Motor neuron (in vitro differentiated cells): ENCODE measurements around the gene GPR137B. TPM values are rescaled to one million over a fixed set of nuclear protein-coding genes. Genes with fewer than 3 reads are reported as not detected.
A peak's percentile ranks its signal among the peaks of the same experiment; 100 is the strongest.

Source experiments
- ATAC-seq, 8 experiments: fragments of 200-7000 bp; cut with Tn5 transposase; replicated peaks in 6 of 8; 2 replicates each; pipeline ENCODE4 v1.8.0; 2021; ENCODE audit warnings: mild to moderate bottlenecking in 8 of 8, moderate library complexity in 8 of 8
- H3K27ac ChIP-seq, 2 donors: fragments of 250-450 bp; sonication (Bioruptor Pico); 2 replicates each; pipeline ENCODE4 v1.9.0; 2021; ENCODE audit warnings: antibody characterized with exemption in 2 of 2, mild to moderate bottlenecking in 2 of 2, moderate library complexity in 1 of 2
- H3K4me1 ChIP-seq, 2 donors: fragments of 250-450 bp; sonication (Bioruptor Pico); replicated peaks in 1 of 2; 2 replicates each; pipeline ENCODE4 v1.6.1; 2021; ENCODE audit warnings: antibody characterized with exemption in 2 of 2, mild to moderate bottlenecking in 2 of 2, moderate library complexity in 1 of 2
- H3K4me3 ChIP-seq, 5 donors: fragments of 250-450 bp; sonication (Bioruptor Pico); 2 replicates each; pipeline ENCODE4 v1.9.0; 2021; ENCODE audit warnings: antibody characterized with exemption in 5 of 5, mild to moderate bottlenecking in 5 of 5, moderate library complexity in 4 of 5
- WGBS, 10 experiments: fragments of 450-650 bp; shearing (Covaris generic); methylation state at CpG; one replicate each; pipeline ENCODE4 v1.0.0; 2022; 5-methylcytosine and 5-hydroxymethylcytosine counted together
- in situ Hi-C, 9 experiments: fragments of 400-800 bp; cut with MboI; loops; one replicate each; pipeline ENCODE4 v1.15.0; 2021; ENCODE audit warnings: low sequenced_read_pairs in 9 of 9, low pct_unique_long_range_greater_than_20kb in 2 of 9; ENCODE audit not compliant: unreplicated experiment in 9 of 9
- total RNA-seq, 8 experiments: library from RNA; unstranded; fragments of 300-600 nt; gene quantifications; 2 replicates each; pipeline versions ENCODE4 v1.2.3 to v1.2.4, GENCODE V29; 2022

The GPR137B gene
- total RNA-seq, 8 experiments from 2014 or later, result 8.6 to 25.0 (median 12.3) TPM

DNA sequence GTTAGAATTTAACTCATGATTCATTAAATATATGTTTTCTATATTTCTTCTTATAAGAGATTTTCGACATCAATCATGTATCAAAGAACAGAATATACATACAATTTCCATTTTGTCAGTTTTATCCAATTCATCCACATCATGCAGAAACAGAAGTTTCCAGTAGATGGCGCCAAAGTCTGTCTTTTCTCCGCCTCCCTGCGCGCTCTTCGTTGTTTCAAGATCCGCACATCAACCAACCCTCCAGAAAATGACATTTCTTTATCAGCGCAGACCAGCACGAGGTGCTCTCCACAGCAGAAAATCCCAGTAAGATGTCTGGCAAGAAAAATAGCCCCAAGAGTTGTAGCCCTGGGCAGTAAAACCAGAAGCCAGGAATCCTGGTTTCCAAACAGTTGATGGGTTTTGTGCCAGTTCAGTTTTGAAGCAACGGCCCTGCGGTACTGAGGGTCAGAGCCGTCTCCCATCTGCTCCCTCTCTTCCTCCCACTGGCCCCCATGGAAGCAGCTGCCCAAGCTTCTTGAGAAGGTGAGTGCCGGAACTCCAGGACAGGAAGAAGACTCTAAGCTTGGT is 38.6 kb upstream of the GPR137B start:
- ATAC-seq, result peak; percentile 2 to 78 (median 60)
- WGBS, 10 experiments, result 0 to 31% (median 8%) methylated on average over 3 to 12 of the region's 13 CpGs
- no peak overlapping the region for H3K4me3 ChIP-seq
- no peak overlapping the region for H3K27ac ChIP-seq
- in situ Hi-C loops, result loop anchor here in 8 of 9 experiments (10.0 to 25.0 kb wide), 4 partner anchors 384 to 1461 kb away; no protein-coding TSS in a partner anchor
- H3K4me1 ChIP-seq, result no peaks in the 10 kb centered on the region

DNA sequence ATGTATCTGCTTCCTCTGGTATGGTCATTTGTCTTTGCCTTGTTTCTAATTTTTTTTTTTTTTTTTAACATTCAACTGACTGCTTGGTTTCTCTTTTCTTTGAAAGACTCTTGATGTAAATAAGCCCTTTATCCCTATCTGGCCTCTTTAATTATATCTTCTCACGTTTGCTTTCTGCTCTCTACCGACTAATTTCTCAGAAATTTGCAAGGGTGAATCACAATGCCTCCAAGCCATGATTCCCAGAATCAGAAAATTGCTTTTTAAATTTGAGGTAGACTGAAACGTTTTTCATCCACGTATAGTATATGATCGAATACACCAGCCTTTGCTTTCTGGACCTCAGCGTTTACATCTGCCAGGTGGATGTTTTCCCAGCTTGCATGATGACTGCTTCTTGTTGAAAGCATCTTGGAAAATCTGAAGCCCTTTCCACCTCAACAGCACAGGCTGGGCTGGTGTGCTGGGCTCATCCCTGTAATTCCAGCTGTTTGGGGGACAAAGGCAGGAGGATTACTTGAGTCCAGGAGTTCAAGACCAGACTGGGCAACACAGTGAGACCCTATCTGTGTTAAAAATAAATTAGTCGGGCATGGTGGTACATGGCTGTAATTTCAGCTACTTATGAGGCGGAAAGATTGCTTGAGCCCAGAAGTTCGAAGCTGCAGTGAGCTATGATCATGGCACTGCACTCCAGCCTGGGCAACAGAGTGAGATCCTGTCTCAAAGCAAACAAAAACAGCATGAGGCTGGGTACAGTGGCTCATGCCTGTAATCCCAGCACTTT is 35.0 kb upstream of the GPR137B start:
- Histone ChIP-seq H3K4me3 (no peak overlapping the region), H3K27ac (no peak overlapping the region), H3K4me1 (no peaks in the 10 kb centered on the region)
- in situ Hi-C loops, result loop anchor here in 8 of 9 experiments (10.0 to 25.0 kb wide), 4 partner anchors 380 to 1457 kb away; no protein-coding TSS in a partner anchor
- ATAC-seq, result peak in 2 of 8 experiments; percentile 22 to 39
- 1 to 73% (median 63%) methylated on average over 4 to 9 of the region's 9 CpGs for WGBS, 10 experiments

DNA sequence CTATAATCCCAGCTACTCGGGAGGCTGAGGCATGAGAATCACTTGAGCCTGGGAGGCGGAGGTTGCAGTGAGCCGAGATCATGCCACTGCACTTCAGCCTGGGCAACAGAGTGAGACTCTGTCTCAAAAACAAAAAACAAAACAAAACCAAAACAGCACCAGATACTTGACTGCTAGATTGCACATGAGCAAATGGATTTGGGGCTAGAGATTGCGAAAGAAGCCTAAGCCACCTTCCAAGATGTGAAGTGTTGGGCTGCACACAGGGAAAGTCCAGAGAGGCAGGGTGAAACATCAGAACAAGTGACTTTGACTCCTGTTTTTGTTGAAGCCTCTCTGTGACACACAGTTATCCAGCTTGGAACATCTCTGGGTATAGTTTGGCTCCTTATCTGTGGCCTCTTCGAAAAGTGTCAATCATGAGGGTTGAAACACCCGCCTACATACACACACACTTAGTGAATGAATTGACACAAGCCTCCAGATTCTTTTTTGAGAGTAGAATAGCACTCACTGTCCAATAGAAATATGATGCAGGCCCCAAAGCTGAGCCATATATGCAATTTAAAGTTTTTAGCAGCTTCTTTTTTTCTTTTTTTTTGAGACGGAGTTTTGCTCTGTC is 34.2 kb upstream of the GPR137B start:
- ATAC-seq, result no peak
- 74 to 100% (median 92%) methylated on average over 1 to 7 of the region's 7 CpGs for WGBS, 10 experiments
- no peak overlapping the region for H3K27ac ChIP-seq
- no peaks in the 10 kb centered on the region for H3K4me1 ChIP-seq
- no peak overlapping the region for H3K4me3 ChIP-seq
- in situ Hi-C loops, result loop anchor here in 8 of 9 experiments (10.0 to 25.0 kb wide), 4 partner anchors 379 to 1457 kb away; no protein-coding TSS in a partner anchor

DNA sequence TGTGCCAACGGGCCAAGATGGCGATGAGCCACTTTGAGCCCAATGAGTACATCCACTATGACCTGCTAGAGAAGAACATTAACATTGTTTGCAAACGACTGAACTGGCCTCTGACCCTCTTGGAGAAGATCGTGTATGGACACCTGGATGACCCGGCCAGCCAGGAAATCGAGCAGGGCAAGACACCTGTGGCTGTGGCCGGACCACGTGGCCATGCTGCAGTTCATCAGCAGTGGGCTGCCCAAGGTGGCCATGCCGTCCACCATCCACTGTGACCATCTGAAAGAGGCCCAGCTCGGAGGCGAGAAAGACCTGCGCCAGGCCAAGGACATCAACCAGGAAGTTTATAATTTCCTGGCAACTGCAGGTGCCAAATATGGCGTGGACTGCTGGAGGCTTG is 32.2 kb upstream of the GPR137B start:
- 33 to 100% (median 80%) methylated on average over 1 to 13 of the region's 13 CpGs; no CpG with 5 or more reads in 3 of the 10 experiments for WGBS, 10 experiments

DNA sequence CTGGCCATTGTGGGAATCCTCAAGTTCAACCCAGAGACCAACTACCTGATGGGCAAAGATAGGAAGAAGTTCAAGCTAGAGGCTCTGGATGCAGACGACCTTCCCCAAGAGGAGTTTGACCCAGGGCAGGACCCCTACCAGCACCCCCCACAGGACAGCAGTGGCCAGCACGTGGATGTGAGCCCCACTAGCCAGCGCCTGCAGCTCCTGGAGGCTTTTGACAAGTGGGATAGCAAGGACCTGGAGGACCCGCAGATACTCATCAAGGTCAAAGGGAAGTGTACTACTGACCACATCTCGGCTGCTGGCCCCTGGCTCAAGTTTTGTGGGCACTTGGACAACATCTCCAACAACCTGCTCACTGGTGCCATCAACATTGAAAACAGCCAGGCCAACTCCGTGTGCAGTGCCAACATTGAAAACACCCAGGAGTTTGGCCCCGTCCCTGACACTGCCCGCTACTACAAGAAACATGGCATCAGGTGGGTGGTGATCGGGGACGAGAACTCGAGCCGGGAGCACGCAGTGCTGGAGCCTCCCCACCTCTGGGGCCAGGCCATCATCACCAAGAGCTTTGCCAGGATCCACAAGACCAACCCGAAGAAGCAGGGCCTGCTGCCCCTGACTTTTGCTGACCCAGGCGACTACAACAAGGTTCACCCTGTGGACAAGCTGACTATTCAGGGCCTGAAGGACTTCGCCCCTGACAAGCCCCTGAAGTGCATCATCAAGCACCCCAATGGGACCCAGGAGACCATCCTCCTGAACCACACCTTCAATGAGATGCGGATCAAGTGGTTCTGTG is 30.6 kb upstream of the GPR137B start:
- no peak overlapping the region for H3K4me3 ChIP-seq
- no peaks in the 10 kb centered on the region for H3K4me1 ChIP-seq
- no peak for ATAC-seq
- in situ Hi-C loops, result loop anchor here (10.0 to 25.0 kb wide), 3 partner anchors 373 to 1451 kb away; no protein-coding TSS in a partner anchor
- H3K27ac ChIP-seq, result no peak overlapping the region
- WGBS, 10 experiments, result 40 to 95% (median 70%) methylated on average over 1 to 5 of the region's 17 CpGs; no CpG with 5 or more reads in 5 of the 10 experiments

More for the DNA sequence above, 32.2 kb upstream of the GPR137B start:
- H3K27ac ChIP-seq, result no peak overlapping the region
- H3K4me3 ChIP-seq, result no peak overlapping the region
- H3K4me1 ChIP-seq, result no peaks in the 10 kb centered on the region
- ATAC-seq, result no peak
- in situ Hi-C loops, result loop anchor here (10.0 to 25.0 kb wide), 3 partner anchors 375 to 1452 kb away; no protein-coding TSS in a partner anchor

DNA sequence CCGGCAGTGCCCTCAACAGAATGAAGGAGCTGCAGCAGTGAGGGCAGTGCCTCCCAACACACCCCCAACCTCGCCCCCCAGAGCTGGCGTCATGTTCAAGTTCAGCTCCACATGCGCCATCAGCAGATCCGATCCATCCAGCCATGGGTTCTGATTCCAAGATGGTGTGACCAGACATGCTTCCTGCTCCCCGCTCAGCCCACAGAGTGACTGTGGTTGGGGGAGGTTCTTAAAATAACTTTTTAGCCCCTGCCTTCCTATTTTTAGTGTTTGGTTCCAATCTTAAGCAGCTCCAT is 30.1 kb upstream of the GPR137B start:
- no peaks in the 10 kb centered on the region for H3K4me1 ChIP-seq
- 51 to 94% (median 83%) methylated on average over 1 to 6 of the region's 6 CpGs; no CpG with 5 or more reads in 3 of the 10 experiments for WGBS, 10 experiments
- H3K4me3 ChIP-seq, result no peak overlapping the region
- ATAC-seq, result no peak
- in situ Hi-C loops, result loop anchor here (10.0 to 25.0 kb wide), 3 partner anchors 373 to 1450 kb away; no protein-coding TSS in a partner anchor
- no peak overlapping the region for H3K27ac ChIP-seq

DNA sequence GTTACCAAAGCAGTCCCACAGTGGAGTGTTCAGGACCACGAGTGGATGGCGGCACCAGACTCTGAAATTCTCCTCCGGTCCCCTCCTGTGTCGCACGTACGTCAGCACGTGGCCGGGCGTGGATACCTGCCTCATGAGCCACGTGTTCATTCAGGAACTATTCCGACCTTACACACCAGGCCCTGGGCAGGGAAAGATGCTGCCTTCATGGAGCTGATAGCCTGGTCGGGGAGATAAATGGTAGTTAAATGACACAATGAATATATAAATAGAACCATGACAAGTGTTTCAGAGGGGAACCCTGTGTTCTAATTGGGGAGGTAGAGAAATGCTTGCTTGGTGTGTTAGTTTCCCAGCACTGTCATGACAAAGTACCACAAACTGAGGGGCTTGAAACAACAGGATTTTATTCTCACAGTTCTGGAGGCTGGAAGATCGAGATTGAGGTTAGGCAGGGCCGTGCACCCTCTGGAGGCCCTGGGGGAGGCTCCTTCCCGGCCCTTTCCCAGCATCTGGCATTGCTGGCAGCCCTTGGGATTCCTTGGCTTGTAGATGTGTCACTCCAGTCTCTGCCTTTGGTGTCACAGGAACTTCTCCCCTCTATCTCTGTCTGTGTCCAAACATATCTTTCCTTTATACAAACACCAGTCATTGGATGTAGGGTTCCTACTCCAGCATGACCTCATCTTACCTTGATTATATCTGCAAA is 28.9 kb upstream of the GPR137B start:
- peak in 1 of 8 experiments; percentile 13 for ATAC-seq

DNA sequence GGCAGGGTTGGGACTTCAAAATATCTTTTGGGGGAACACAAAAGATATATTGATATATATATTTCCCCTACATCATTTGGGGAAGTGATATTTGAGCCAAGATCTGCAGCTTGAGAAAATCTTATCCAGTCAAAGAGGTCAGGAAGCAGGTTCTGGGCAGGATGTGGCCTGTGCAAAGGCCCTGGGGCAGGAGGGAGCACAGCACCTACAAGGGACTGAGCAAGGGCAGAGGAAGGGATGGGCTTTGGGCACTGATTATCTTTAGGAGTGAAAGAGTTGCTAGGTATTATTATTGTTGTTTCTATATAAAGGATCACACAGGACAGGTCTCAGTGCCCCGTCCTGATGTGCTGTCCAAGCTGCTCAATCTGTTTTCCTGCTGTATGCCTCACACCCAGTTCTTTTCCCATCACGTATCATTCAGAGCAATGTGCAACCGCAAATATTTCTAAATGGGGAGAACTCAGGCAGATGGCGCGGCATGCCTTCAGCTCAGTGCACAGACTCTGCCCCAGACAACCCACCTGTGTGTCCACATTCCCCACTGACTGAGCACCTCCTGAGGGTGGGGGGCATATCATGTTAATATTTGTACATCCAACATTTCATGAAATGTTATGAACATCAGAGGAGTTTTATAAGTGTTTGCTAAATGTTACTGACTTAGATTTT is 28.1 kb upstream of the GPR137B start:
- H3K4me3 ChIP-seq, result no peak overlapping the region
- WGBS, 10 experiments, result 60 to 100% (median 88%) methylated on average over 1 to 5 of the region's 5 CpGs; no CpG with 5 or more reads in 3 of the 10 experiments
- in situ Hi-C loops, result loop anchor here (10.0 to 25.0 kb wide), 3 partner anchors 371 to 1448 kb away; no protein-coding TSS in a partner anchor
- no peak overlapping the region for H3K27ac ChIP-seq
- H3K4me1 ChIP-seq, result no peaks in the 10 kb centered on the region
- ATAC-seq, result no peak

More for the DNA sequence above, 28.9 kb upstream of the GPR137B start:
- H3K4me3 ChIP-seq, result no peak overlapping the region
- WGBS, 10 experiments, result 47 to 93% (median 72%) methylated on average over 1 to 14 of the region's 15 CpGs
- no peak overlapping the region for H3K27ac ChIP-seq
- H3K4me1 ChIP-seq, result no peaks in the 10 kb centered on the region
- in situ Hi-C loops, result loop anchor here (10.0 to 25.0 kb wide), 3 partner anchors 371 to 1449 kb away; no protein-coding TSS in a partner anchor

DNA sequence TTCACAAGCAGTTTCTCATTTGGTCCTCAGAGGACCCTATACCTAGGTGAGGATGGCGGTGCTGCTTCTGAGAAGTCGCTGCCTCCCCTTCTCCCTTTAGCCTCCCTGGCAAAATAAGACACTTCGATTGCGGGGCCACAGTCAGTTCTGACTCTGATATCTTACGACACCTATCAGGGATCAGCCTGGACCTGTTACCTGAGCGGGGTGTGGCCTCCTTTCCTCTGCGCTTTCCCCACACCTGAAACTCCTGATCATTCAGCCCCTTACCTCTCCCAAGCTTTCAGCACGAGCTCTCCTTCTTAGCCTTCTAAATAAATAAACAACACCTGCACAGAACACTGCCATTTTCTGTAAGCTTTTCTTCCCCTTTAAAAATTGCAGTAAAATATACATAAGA is 24.6 kb upstream of the GPR137B start:
- in situ Hi-C loops, result loop anchor here (10.0 to 25.0 kb wide), 3 partner anchors 367 to 1445 kb away; no protein-coding TSS in a partner anchor
- Histone ChIP-seq H3K27ac (no peak overlapping the region), H3K4me3 (no peak overlapping the region), H3K4me1 (no peaks in the 10 kb centered on the region)
- no peak for ATAC-seq
- 49 to 100% (median 67%) methylated on average over 1 to 8 of the region's 8 CpGs; no CpG with 5 or more reads in 1 of the 10 experiments for WGBS, 10 experiments

DNA sequence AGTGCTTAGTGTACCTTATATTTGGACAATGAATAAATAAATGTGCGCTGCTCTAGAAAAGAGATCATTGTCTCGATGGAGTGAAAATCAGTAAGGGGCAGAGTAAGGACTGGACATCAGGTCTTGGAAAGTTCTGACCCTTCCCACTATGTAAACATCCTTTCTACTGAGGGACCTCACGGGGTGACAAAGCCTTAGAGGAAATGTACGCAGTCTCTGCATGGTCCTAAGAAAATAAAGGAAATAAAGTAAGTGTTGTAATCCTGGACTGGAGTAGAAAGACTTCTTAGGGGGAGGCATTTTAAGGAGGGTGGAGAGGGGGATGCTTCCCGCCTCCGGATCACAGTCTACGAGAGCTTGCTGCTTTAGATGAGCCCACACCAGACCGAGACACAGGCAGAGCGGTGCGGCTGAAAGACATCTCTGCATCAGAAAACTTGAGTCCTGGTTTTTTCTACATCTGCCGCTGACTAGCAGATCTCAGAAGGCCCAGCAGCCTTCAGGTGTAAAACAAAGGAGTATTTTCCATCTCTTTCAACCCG is 22.3 kb upstream of the GPR137B start:
- no peak for ATAC-seq
- in situ Hi-C loops, result loop anchor here (10.0 to 25.0 kb wide), 3 partner anchors 365 to 1442 kb away; no protein-coding TSS in a partner anchor
- 47 to 87% (median 77%) methylated on average over 1 to 12 of the region's 12 CpGs for WGBS, 10 experiments

DNA sequence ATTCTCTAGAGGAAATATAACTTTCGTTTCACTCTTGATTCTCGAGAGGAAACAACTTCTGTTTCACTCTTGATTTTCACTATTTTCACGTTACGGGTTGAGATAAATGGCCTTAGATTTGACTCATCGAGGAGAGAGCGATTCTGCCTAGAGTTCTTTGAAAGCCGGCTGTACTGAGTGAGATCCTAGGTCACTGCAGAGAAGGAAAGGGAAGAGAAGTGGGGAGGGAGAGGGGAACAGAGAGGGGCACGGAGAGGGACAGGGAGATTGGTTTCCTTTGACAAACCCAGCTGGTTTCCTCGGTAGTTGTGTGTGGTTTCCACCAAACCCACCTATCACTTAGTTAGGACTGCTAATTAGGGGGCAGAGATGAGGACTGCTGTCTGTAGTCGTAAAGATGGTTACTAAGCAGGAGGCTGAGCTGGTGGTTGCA is 21.6 kb upstream of the GPR137B start:
- WGBS, 10 experiments, result 21 to 86% (median 78%) methylated on average over 2 to 10 of the region's 10 CpGs
- H3K27ac ChIP-seq, result no peak overlapping the region

More for the DNA sequence above, 22.3 kb upstream of the GPR137B start:
- Histone ChIP-seq H3K4me3 (no peak overlapping the region), H3K4me1 (no peaks in the 10 kb centered on the region), H3K27ac (no peak overlapping the region)

More for the DNA sequence above, 21.6 kb upstream of the GPR137B start:
- Histone ChIP-seq H3K4me3 (no peak overlapping the region), H3K4me1 (no peaks in the 10 kb centered on the region)
- in situ Hi-C loops, result loop anchor here in 8 of 9 experiments (25.0 kb wide), 2 partner anchors 367 to 1442 kb away; no protein-coding TSS in a partner anchor
- no peak for ATAC-seq
